NCI-H748 (cell line): ENCODE measurements around the gene STAB2.

Experiments
- DNase-seq: peaks from one replicate; lab custom pipeline; 2025; ENCODE audit not compliant: unreplicated experiment; lab: John Stamatoyannopoulos, UW

The STAB2 gene

GRCh38 chr12:103773109-103773910, 186.2 kb downstream of the STAB2 start:
- no peak for DNase-seq

GRCh38 chr12:103774977-103775560, 188.0 kb downstream of the STAB2 start:
- DNase-seq = no peak

GRCh38 chr12:103778781-103779180, 191.7 kb downstream of the STAB2 start:
- no peak for DNase-seq

- DNase-seq = no peak
Measured at GRCh38 chr12:103779410-103780092, 192.5 kb downstream of the STAB2 start.

GRCh38 chr12:103780093-103780440, 193.0 kb downstream of the STAB2 start:
- DNase-seq = no peak

GRCh38 chr12:103780992-103781391, 193.9 kb downstream of the STAB2 start:
- DNase-seq = no peak

- DNase-seq = no peak
Measured at GRCh38 chr12:103782399-103782798, 195.3 kb downstream of the STAB2 start.

- no peak for DNase-seq
Measured at GRCh38 chr12:103783744-103784664, 196.9 kb downstream of the STAB2 start.

GRCh38 chr12:103785243-103786031, 198.4 kb downstream of the STAB2 start:
- no peak for DNase-seq

- no peak for DNase-seq
Measured at GRCh38 chr12:103786201-103786600, 199.1 kb downstream of the STAB2 start.

GRCh38 chr12:103791350-103791920, 204.4 kb downstream of the STAB2 start:
- DNase-seq = no peak

- DNase-seq = no peak
Measured at GRCh38 chr12:103793046-103793445, 206.0 kb downstream of the STAB2 start.

GRCh38 chr12:103793512-103794045, 206.5 kb downstream of the STAB2 start:
- DNase-seq = no peak

GRCh38 chr12:103794309-103795213, 207.5 kb downstream of the STAB2 start:
- no peak for DNase-seq

- DNase-seq = no peak
Measured at GRCh38 chr12:103798586-103798985, 211.5 kb downstream of the STAB2 start.

- no peak for DNase-seq
Measured at GRCh38 chr12:103799504-103799856, 212.4 kb downstream of the STAB2 start.

GRCh38 chr12:103799857-103800771, 213.0 kb downstream of the STAB2 start:
- peak; percentile 98 for DNase-seq
